Suprapubic skin (tissue), 3 donors: Measurements from ENCODE around the gene CASP2.

Source experiments
- POLR2AphosphoS5 ChIP-seq, 3 donors: sonication (generic); formaldehyde crosslinking; IDR thresholded peaks; one replicate each; pipeline ENCODE4 v1.6.1; 2017; ENCODE audit warnings: antibody characterized with exemption in 3 of 3
- TF ChIP-seq, protein P1 (sequence below), 2 donors: fragments of 200-600 bp in 1 of 2; fragments of 450-650 bp in 1 of 2; sonication (generic) in 1 of 2; IDR thresholded peaks; one replicate each; pipeline ENCODE4 v1.5.1; 2016 to 2019; ENCODE audit warnings: antibody characterized with exemption in 2 of 2, mild to moderate bottlenecking in 1 of 2, moderate library complexity in 1 of 2

DNA sequence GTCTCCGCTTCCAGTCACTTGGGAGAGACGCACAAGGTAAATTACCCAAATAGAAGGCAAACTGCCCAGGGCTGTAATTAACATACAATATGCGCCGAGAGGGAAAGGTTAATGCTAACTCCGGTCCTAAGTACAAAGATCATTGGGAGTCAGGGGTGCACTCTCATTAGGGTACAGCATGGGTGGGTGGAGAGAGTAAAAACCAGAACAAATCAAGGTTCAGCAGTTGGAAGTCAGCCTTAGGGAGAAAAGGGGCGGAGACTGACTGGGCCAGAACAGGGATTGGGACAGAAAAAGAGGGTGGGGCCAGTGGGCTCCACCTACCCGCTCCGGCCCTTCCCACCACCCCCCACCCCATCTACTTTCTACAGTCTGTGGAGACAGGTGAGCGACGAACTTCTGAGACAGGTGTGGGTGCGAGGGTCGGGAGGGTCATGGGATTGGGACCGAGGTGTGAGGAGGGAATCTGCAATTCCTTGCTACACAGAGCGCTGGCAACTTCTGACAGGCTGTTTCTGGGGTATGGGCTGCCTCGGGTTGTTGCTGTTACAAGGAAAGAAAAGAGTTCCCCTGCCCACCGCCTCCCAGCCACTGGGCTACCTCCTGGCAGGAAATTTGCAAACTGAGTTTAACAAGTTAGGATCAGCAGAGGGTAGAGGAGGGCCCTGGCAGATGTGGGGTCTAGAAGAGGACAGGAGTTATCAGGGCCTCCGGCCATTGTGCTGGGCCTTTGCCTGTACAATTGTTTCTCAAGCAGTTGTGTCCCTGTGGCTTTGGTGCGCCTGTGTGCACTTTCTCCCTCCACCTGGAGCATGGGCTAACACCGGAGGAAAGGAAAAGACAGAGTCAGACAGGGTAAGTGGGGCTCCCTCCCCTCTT is 3.3 kb upstream of the CASP2 start, which contains the start of gene TMEM139:
- TF ChIP-seq, protein P1, sequence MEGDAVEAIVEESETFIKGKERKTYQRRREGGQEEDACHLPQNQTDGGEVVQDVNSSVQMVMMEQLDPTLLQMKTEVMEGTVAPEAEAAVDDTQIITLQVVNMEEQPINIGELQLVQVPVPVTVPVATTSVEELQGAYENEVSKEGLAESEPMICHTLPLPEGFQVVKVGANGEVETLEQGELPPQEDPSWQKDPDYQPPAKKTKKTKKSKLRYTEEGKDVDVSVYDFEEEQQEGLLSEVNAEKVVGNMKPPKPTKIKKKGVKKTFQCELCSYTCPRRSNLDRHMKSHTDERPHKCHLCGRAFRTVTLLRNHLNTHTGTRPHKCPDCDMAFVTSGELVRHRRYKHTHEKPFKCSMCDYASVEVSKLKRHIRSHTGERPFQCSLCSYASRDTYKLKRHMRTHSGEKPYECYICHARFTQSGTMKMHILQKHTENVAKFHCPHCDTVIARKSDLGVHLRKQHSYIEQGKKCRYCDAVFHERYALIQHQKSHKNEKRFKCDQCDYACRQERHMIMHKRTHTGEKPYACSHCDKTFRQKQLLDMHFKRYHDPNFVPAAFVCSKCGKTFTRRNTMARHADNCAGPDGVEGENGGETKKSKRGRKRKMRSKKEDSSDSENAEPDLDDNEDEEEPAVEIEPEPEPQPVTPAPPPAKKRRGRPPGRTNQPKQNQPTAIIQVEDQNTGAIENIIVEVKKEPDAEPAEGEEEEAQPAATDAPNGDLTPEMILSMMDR (IDR thresholded peaks at IDR 0.05), result no peak
- TF ChIP-seq POLR2AphosphoS5 (IDR thresholded peaks at IDR 0.05), result no peak
